Mesenchymal stem cell (in vitro differentiated cells and primary cell): Measurements from ENCODE around the gene PDGFD.

Experiments used
- DNase-seq: peaks from one replicate; pipeline ENCODE4 v3.0.0-alpha.2; 2013
- H2AFZ ChIP-seq: one replicate; pipeline ENCODE4 v1.6.1; 2013; ENCODE audit warnings: low read depth, mild to moderate bottlenecking, control low read depth, inconsistent platforms, low read length, moderate library complexity
- H2AK5ac ChIP-seq: 2 replicates; pipeline ENCODE4 v1.6.1; 2013; ENCODE audit warnings: low read length, moderate library complexity, mild to moderate bottlenecking, inconsistent platforms; ENCODE audit not compliant: severe bottlenecking
- H2BK120ac ChIP-seq: one replicate; pipeline ENCODE4 v1.6.1; 2013; ENCODE audit warnings: low read depth, mild to moderate bottlenecking, inconsistent platforms, low read length, moderate library complexity
- H2BK12ac ChIP-seq, 2 experiments: one replicate each; pipeline ENCODE4 v1.6.1; 2013; ENCODE audit warnings: inconsistent platforms in 2 of 2, low read length in 2 of 2, mild to moderate bottlenecking in 2 of 2, moderate library complexity in 2 of 2, control low read depth in 1 of 2
- H2BK15ac ChIP-seq: one replicate; pipeline ENCODE4 v1.6.1; 2013; ENCODE audit warnings: mild to moderate bottlenecking, low read depth, inconsistent platforms; ENCODE audit not compliant: poor library complexity, severe bottlenecking
- H2BK5ac ChIP-seq: 2 replicates; pipeline ENCODE4 v1.6.1; 2013; ENCODE audit warnings: low read depth, mild to moderate bottlenecking, low read length, control low read depth, inconsistent platforms; ENCODE audit not compliant: poor library complexity, severe bottlenecking
- H3K14ac ChIP-seq, 2 experiments: one replicate each; pipeline ENCODE4 v1.6.1; 2013; ENCODE audit warnings: inconsistent platforms in 2 of 2, low read length in 2 of 2, control low read depth in 1 of 2, mild to moderate bottlenecking in 1 of 2, moderate library complexity in 1 of 2
- H3K18ac ChIP-seq, 2 experiments: one replicate each; pipeline ENCODE4 v1.6.1; 2013; ENCODE audit warnings: inconsistent platforms in 2 of 2, low read length in 2 of 2, control low read depth in 1 of 2, low read depth in 1 of 2, mild to moderate bottlenecking in 1 of 2
- H3K23ac ChIP-seq, 2 experiments: one replicate each; pipeline ENCODE4 v1.6.1; 2013; ENCODE audit warnings: inconsistent platforms in 2 of 2, low read length in 2 of 2, mild to moderate bottlenecking in 2 of 2, moderate library complexity in 2 of 2, control low read depth in 1 of 2
- H3K27ac ChIP-seq: 2 replicates; pipeline ENCODE4 v1.5.1; 2013; ENCODE audit warnings: mild to moderate bottlenecking, moderate library complexity, low read length, control low read depth, inconsistent platforms; ENCODE audit not compliant: poor library complexity, severe bottlenecking
- H3K27me3 ChIP-seq, 2 experiments: 2 replicates each; pipeline versions ENCODE4 v1.6.1 to v1.7.0; 2013; ENCODE audit warnings: low read length in 2 of 2, mild to moderate bottlenecking in 2 of 2, moderate library complexity in 2 of 2, control low read depth in 1 of 2, inconsistent platforms in 1 of 2; ENCODE audit not compliant: control insufficient read depth in 1 of 2, insufficient read depth in 1 of 2
- H3K36me3 ChIP-seq, 2 experiments: 2 replicates each; pipeline versions ENCODE4 v1.6.1 to v1.7.0; 2013; ENCODE audit warnings: low read length in 2 of 2, control low read depth in 1 of 2, inconsistent platforms in 1 of 2, low read depth in 1 of 2, mild to moderate bottlenecking in 1 of 2; ENCODE audit not compliant: insufficient read depth in 2 of 2, control insufficient read depth in 1 of 2
- H3K4ac ChIP-seq, 2 experiments: one replicate each; pipeline ENCODE4 v1.6.1; 2013; ENCODE audit warnings: inconsistent platforms in 2 of 2, low read length in 2 of 2, mild to moderate bottlenecking in 2 of 2, moderate library complexity in 2 of 2, control low read depth in 1 of 2, low read depth in 1 of 2
- H3K4me1 ChIP-seq: 2 replicates; pipeline ENCODE4 v1.6.1; 2013; ENCODE audit warnings: low read depth, low read length, control low read depth; ENCODE audit not compliant: control insufficient read depth, insufficient read depth
- H3K4me2 ChIP-seq: 2 replicates; pipeline ENCODE4 v1.6.1; 2013; ENCODE audit warnings: low read length, mild to moderate bottlenecking, inconsistent platforms; ENCODE audit not compliant: poor library complexity, severe bottlenecking
- H3K4me3 ChIP-seq, 2 experiments: 2 replicates each; pipeline versions ENCODE4 v1.5.1 to v1.7.0; 2013; ENCODE audit warnings: low read length in 2 of 2, mild to moderate bottlenecking in 2 of 2, control low read depth in 1 of 2, low read depth in 1 of 2; ENCODE audit not compliant: insufficient read depth in 1 of 2
- H3K79me1 ChIP-seq: replicated peaks from 2 replicates; pipeline ENCODE4 v1.6.1; 2013; ENCODE audit warnings: mild to moderate bottlenecking, control low read depth, low read length, inconsistent platforms; ENCODE audit not compliant: poor library complexity, severe bottlenecking
- H3K9ac ChIP-seq: 2 replicates; pipeline ENCODE4 v1.7.0; 2013; ENCODE audit warnings: mild to moderate bottlenecking, low read length, moderate library complexity
- H3K9me3 ChIP-seq: 2 replicates; pipeline ENCODE4 v1.7.0; 2013; ENCODE audit warnings: mild to moderate bottlenecking, low read length; ENCODE audit not compliant: control insufficient read depth
- H4K8ac ChIP-seq: one replicate; pipeline ENCODE4 v1.6.1; 2013; ENCODE audit warnings: inconsistent platforms, mild to moderate bottlenecking, low read length, moderate library complexity
- H4K91ac ChIP-seq: one replicate; pipeline ENCODE4 v1.6.1; 2013; ENCODE audit warnings: mild to moderate bottlenecking, low read length, inconsistent platforms
- WGBS: methylation state at CpG from one replicate; pipeline ENCODE4 v1.1.7; 2013; ENCODE audit warnings: mixed read lengths; 5-methylcytosine and 5-hydroxymethylcytosine counted together

Gene PDGFD

DNA sequence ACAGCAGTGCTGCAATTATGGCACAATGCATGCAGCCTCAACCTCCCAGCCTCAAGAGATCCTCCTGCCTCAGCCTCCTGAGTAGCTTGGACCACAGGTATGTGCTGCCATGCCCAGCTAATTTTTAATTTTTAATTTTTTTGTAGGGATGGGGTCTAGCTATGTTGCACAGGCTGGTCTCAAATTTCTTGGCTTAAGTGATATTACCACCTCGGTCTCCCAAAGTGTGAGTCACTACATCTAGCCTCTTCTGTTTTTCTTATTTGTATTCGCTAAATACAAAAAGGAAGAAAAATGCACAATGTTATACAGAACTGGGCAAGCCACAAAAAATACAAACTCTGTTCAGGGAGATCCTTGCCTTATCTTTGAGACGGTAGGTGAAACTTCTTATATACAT, 65.4 kb downstream of the PDGFD start:
- no peak overlapping the region for H3K14ac ChIP-seq
- no peak overlapping the region for H3K9ac ChIP-seq
- H3K79me1 ChIP-seq: no peaks in the 10 kb centered on the region
- H2BK15ac ChIP-seq: no peak overlapping the region
- no peaks in the 10 kb centered on the region for H3K4me1 ChIP-seq
- H2BK12ac ChIP-seq: no peak overlapping the region
- H2BK120ac ChIP-seq: no peak overlapping the region
- H2AK5ac ChIP-seq: no peak overlapping the region
- H3K18ac ChIP-seq: no peak overlapping the region
- H4K8ac ChIP-seq: no peak overlapping the region
- H4K91ac ChIP-seq: no peak overlapping the region
- no peak overlapping the region for H3K4me2 ChIP-seq
- 80% methylated on average over 1 of the region's 3 CpGs for WGBS
- H3K27me3 ChIP-seq: no peaks in the 10 kb centered on the region
- H2AFZ ChIP-seq: no peak overlapping the region
- H3K27ac ChIP-seq: no peak overlapping the region
- DNase-seq: no peak
- no peaks in the 10 kb centered on the region for H3K36me3 ChIP-seq
- H3K4ac ChIP-seq: no peak overlapping the region
- H3K23ac ChIP-seq: no peak overlapping the region
- H3K9me3 ChIP-seq: no peaks in the 10 kb centered on the region
- H2BK5ac ChIP-seq: no peak overlapping the region
- no peak overlapping the region for H3K4me3 ChIP-seq

- Histone ChIP-seq H3K4me1 (no peaks in the 10 kb centered on the region), H3K14ac (no peak overlapping the region), H3K27me3 (no peaks in the 10 kb centered on the region), H2AFZ (no peak overlapping the region), H4K91ac (no peak overlapping the region), H3K27ac (no peak overlapping the region), H2BK120ac (no peak overlapping the region), H3K4me2 (no peak overlapping the region), H2BK15ac (no peak overlapping the region), H3K4me3 (no peak overlapping the region), H3K23ac (no peak overlapping the region), H2AK5ac (no peak overlapping the region), H3K4ac (no peak overlapping the region), H3K9me3 (no peaks in the 10 kb centered on the region), H3K9ac (no peak overlapping the region), H2BK12ac (no peak overlapping the region), H3K36me3 (no peaks in the 10 kb centered on the region), H4K8ac (no peak overlapping the region), H3K79me1 (no peaks in the 10 kb centered on the region), H3K18ac (no peak overlapping the region), H2BK5ac (no peak overlapping the region)
- WGBS: 100% methylated on average over 1 of the region's 1 CpG
- no peak for DNase-seq
Observed at GRCh38 chr11:104098132-104098531, 65.8 kb downstream of the PDGFD start.

GRCh38 chr11:104096900-104097299, 67.0 kb downstream of the PDGFD start:
- no peak overlapping the region for H2BK120ac ChIP-seq
- H3K18ac ChIP-seq: no peak overlapping the region
- H3K9ac ChIP-seq: no peak overlapping the region
- H2BK12ac ChIP-seq: no peak overlapping the region
- peak; percentile 38 for DNase-seq
- no peak overlapping the region for H3K4ac ChIP-seq
- H3K4me3 ChIP-seq: no peak overlapping the region
- no peak overlapping the region for H2AK5ac ChIP-seq
- H2BK15ac ChIP-seq: no peak overlapping the region
- H3K23ac ChIP-seq: no peak overlapping the region
- WGBS: 13% methylated on average over 2 of the region's 4 CpGs
- no peak overlapping the region for H3K27ac ChIP-seq
- H3K4me2 ChIP-seq: no peak overlapping the region
- no peaks in the 10 kb centered on the region for H3K36me3 ChIP-seq
- H3K79me1 ChIP-seq: no peaks in the 10 kb centered on the region
- no peaks in the 10 kb centered on the region for H3K9me3 ChIP-seq
- no peak overlapping the region for H4K91ac ChIP-seq
- H3K27me3 ChIP-seq: no peaks in the 10 kb centered on the region
- no peak overlapping the region for H2AFZ ChIP-seq
- H4K8ac ChIP-seq: no peak overlapping the region
- H3K14ac ChIP-seq: no peak overlapping the region
- no peaks in the 10 kb centered on the region for H3K4me1 ChIP-seq
- H2BK5ac ChIP-seq: no peak overlapping the region

- H3K4me3 ChIP-seq: no peak overlapping the region
- H2BK120ac ChIP-seq: no peak overlapping the region
- H2BK5ac ChIP-seq: no peak overlapping the region
- no peak overlapping the region for H2BK15ac ChIP-seq
- no peaks in the 10 kb centered on the region for H3K27me3 ChIP-seq
- H3K23ac ChIP-seq: no peak overlapping the region
- H2AFZ ChIP-seq: no peak overlapping the region
- H3K4me1 ChIP-seq: no peaks in the 10 kb centered on the region
- no peak overlapping the region for H2BK12ac ChIP-seq
- no peak overlapping the region for H2AK5ac ChIP-seq
- H3K79me1 ChIP-seq: peaks cover under 1% of the 10 kb centered on the region
- H3K36me3 ChIP-seq: no peaks in the 10 kb centered on the region
- H3K4me2 ChIP-seq: no peak overlapping the region
- H3K27ac ChIP-seq: no peak overlapping the region
- H4K91ac ChIP-seq: no peak overlapping the region
- H3K18ac ChIP-seq: no peak overlapping the region
- no peaks in the 10 kb centered on the region for H3K9me3 ChIP-seq
- H4K8ac ChIP-seq: no peak overlapping the region
- no peak overlapping the region for H3K14ac ChIP-seq
- H3K9ac ChIP-seq: no peak overlapping the region
- no peak for DNase-seq
- no peak overlapping the region for H3K4ac ChIP-seq
Observed at GRCh38 chr11:104095791-104096190, 68.2 kb downstream of the PDGFD start.
